MV-4-11 (cell line): ENCODE data around the gene MYO1E.

ENCODE experiments used
- DNase-seq: peaks from one replicate; lab custom pipeline; 2025; lab: John Stamatoyannopoulos, UW

Gene MYO1E

DNA sequence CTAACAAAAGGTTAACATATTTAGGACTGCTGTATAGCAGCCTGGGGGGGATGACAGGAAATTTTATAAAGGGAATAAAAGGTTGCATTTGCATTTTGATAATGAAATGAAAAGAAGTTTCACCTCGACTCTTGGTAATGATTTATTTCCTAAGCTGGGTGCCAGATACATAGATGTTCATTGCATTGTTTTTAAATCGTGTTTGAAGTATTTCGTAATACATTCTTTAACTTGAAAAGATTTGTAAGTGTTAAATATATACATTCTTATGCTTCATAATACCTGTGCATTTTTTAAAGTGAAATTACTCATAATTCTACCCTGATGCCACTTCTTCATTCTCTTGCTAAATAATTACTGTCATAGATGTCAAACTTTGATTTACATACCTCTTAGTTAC is 143.2 kb downstream of the MYO1E start:
- no peak for DNase-seq

DNA sequence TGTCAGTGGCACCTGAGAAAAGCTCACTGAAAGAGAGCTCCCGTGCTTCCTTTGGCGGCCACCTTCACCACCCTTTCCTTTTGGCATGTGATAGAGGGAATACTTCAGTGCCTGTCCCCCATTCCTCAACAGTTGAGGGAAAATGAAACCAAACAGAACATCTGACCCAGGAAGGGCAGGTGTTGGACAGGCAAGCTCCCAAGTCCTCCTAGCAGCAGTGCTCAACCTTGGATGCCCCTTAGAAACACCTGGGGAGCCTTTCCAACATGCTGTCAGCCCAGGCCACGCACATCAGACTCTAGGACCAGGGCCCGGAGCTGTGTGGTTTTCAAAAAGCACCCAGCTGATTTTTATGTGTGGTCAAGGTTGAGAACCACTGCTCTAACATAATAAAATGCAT is 143.7 kb downstream of the MYO1E start:
- no peak for DNase-seq

DNA sequence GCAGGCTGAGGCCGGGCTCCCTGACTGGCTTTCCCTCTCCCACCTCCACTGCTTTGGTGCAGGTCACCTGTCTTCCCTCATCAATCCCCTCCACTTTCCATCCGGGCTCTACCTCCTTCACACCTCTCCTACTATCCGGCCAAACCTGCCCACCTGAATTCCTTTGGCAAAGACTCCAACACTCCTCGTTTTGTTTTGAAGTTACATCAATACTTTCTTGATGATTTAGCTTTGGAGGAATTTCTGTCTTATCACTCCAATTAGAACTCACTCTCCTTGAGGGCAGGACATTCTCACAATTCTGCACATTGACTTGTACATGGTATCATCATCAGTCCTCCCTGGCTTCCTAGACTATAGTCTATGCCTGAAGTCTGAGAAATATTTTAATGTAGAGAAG is 145.7 kb downstream of the MYO1E start:
- no peak for DNase-seq

- DNase-seq: no peak
Observed at GRCh38 chr15:59224474-59224873, 148.2 kb downstream of the MYO1E start.

- DNase-seq: no peak
Observed at GRCh38 chr15:59223736-59224135, 148.9 kb downstream of the MYO1E start.

DNA sequence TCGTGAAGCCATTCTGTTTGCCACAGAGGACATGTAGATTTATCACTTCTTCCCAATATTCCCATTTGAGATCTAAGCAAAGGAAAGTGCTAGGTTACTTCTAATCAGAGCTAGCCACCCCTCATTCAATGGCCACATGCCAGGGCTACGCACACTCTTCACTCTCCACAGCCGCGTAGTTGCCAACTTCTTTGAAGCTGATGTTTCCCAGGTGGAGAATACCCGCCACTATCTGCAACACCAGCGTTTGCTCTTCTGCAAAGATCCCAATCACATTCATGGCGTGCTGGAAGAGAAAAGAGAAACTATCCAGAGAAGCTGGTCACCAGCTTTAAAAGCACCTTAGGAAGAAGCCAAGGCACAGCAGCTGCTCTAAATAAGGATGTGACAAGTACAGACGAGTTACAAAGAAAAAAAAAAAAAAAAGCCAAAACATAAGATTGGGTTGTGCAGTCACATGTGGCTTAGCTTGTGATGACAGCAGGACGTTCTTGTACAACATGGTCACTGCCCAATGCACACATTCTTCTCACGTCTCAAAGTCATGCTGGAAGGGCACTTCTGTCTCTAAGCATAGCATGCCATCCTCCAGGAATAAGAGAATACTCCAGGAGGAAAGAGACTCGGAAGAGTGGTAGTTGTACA is 149.6 kb downstream of the MYO1E start:
- no peak for DNase-seq

DNA sequence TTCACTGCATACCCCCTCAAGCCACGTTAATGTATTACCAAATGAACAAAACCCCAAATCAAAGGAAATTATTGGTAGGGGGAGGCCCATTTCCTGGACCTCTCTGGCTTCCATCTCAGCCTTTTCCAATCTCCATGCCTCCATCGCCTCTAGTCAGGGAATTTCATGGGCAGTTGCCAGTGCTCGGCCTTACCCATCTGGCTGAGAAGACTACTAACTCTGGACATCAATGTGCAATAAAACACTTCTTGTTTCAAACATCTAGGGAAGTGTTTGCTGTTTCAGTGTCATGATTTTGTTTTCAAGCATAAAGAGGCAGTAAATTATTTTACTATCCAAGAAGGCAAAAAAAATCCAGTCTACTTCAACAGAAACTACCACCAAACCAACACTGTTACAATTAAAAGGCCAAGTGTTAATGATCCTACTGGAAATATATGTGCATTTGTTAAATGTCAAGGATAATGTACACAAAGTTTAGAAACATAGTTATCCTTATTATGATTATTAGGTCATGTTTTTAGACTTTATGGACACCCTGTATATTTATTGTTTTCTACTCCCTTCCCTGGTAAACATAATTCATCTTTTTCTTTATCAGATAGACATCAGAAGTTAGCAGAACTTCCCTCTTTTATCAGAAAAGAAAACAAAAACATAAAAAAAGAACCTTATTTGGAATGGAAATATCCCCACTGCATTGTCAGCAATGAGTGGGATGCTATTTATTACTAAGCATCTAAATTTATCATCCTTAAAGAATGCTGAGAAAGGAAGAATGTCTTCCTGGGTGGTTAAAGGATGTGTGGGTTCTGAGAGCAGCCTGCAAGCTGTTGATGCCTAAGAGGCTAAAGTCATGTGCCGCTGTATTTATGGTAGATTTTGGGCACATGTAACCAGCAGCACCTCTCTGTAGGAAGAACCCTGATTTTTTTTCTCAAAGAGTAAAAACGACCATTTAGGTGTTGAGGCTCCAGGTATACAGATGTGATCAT is 150.9 kb downstream of the MYO1E start:
- DNase-seq: no peak

DNA sequence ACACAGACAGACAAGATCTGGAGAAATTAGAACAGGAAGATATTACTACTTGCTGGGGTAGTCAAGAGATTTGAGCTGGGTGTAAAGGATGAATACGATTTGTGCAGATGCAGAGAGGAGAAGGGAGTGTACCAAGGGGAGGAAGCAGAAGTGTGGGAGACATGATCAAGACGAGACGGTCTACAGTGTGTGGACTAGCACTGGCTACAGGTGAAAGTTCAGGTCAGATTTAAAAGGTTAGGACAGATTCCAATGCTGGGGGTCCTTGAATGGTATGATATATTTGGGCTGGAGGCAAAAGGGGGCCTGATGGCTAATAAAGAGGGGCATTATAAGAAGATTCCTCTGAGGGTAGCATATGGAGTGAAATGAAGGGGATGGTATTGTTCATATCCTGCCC is 154.0 kb downstream of the MYO1E start:
- DNase-seq: no peak

GRCh38 chr15:59217876-59218498 is 154.7 kb downstream of the MYO1E start:
- DNase-seq: no peak

GRCh38 chr15:59216911-59217310 is 155.8 kb downstream of the MYO1E start:
- DNase-seq: no peak

- DNase-seq: no peak
Observed at GRCh38 chr15:59210186-59210585, 162.5 kb downstream of the MYO1E start.

GRCh38 chr15:59208613-59209249 is 163.9 kb downstream of the MYO1E start:
- DNase-seq: no peak

GRCh38 chr15:59206623-59207183 is 166.0 kb downstream of the MYO1E start, which contains the start of gene LDHAL6B:
TSS of gene LDHAL6B (plus strand) at chr15:59206843. CDS start at chr15:59206941, 98 bp downstream.
- DNase-seq: no peak

DNA sequence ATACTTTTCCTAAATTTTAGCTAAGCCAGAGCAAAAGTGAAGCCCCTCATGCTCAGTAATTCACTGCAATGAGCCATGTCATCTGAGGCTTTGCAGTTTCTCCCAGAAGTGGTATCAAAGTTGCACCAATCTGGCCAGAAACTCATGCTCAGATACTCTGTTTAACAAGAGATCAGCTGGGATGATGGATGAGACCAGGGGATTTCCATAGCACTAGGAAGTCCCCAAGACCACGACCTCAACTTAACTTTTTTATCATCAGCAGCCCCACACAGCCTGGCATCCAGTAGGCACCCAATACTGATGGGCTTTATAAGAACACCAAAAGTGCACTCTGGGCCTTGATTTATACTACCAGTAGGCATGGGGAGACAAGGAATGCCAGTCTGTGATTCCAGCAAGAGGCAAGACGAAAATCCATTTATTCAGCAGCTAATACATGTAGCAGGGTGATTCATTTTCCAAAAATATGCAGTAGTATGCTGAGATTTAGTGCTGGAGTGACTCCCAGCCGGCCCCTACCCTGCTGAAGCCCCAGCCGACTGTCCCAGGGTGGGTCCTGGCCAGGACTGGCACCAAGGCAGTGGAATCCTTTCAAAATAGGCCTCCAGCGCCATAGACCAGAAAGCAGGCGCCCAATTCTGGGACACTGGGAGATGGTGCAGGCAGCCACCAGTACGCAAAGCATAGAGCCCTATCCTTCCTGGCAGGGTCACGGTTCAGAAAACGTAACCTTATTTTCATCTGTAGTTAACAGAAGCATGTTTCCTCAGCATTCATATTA is 166.6 kb downstream of the MYO1E start:
- DNase-seq: no peak

DNA sequence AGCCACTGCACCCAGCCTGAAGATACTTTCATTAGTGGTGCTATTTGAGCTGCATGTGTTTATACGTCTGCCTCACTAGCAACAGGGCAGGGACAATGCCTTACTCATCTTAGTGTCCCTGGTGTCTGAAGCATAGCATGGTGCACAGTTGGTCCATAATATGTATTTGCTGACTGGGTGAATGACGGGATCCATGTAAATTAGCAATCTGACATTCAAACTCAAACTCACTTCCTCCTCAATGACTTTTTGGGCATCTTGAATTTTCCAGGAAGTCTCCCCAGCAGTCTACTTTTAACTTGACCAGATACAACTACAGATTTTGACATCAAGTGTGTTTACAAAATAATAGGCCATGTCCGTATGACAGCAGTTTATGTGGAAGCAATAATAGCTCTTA is 169.0 kb downstream of the MYO1E start:
- DNase-seq: no peak

DNA sequence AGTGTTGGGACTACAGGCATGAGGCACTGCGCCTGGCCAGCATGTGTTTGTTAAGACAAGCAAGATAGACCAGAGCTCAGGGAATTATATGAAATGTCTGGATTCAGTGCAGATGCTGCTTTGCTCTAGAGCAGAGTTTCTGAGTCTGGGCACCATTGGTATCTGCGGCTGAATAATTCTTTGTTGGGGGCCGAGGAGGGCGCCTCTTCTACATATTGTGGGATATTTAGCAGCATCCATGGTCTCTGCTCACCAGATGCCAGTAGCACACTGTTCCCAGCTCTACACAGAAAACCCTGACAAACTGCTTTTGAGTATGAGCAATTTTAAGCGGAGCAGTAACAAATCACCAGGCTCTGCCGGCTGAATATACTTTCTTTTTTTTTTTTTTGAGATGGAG is 169.7 kb downstream of the MYO1E start:
- DNase-seq: no peak

- no peak for DNase-seq
Observed at GRCh38 chr15:59200560-59200959, 172.1 kb downstream of the MYO1E start.

GRCh38 chr15:59199626-59200465 is 172.8 kb downstream of the MYO1E start:
- no peak for DNase-seq

DNA sequence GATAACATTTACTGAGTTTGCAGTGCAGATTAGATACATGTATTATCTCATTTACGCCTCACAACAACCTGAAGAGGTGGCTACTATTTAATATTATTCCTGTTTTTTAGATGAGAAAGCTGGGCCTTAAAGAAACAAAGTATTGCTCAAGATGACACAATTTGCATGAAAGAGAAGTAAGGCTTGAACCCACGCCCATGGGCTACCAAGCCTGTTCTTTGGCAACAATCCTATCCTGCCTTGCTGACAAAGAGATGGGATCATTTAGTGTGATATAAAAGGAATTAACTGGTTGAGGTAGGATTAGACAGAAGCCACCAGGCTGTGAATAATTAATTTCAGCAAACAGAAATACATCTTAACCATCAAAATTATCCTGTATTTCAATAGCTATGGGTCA is 175.2 kb downstream of the MYO1E start:
- no peak for DNase-seq

- DNase-seq: no peak
Observed at GRCh38 chr15:59196416-59196815, 176.3 kb downstream of the MYO1E start.
